OCI-M1 (cell line): ENCODE data around the gene STK38.

Experiments used
- DNase-seq: peaks from one replicate; lab custom pipeline; 2025; lab: John Stamatoyannopoulos, UW

The STK38 gene

GRCh38 chr6:36523451-36523850 is 23.8 kb downstream of the STK38 start:
- no peak for DNase-seq

GRCh38 chr6:36519352-36519751 is 27.9 kb downstream of the STK38 start:
- DNase-seq: no peak

- no peak for DNase-seq
These were observed 29.9 kb downstream of the STK38 start for GRCh38 chr6:36517408-36517807.

GRCh38 chr6:36516988-36517387 is 30.3 kb downstream of the STK38 start:
- DNase-seq: no peak

GRCh38 chr6:36516559-36516958 is 30.7 kb downstream of the STK38 start:
- DNase-seq: no peak

- DNase-seq: no peak
These were observed 31.4 kb downstream of the STK38 start for GRCh38 chr6:36515844-36516243.

- DNase-seq: no peak
These were observed 32.5 kb downstream of the STK38 start for GRCh38 chr6:36514554-36515456.

GRCh38 chr6:36510365-36510764 is 36.9 kb downstream of the STK38 start:
- no peak for DNase-seq

GRCh38 chr6:36508532-36508931 is 38.7 kb downstream of the STK38 start:
- DNase-seq: no peak

GRCh38 chr6:36506611-36507010 is 40.7 kb downstream of the STK38 start:
- no peak for DNase-seq

- no peak for DNase-seq
These were observed 41.3 kb downstream of the STK38 start for GRCh38 chr6:36505744-36506534.

GRCh38 chr6:36504982-36505381 is 42.3 kb downstream of the STK38 start:
- no peak for DNase-seq

GRCh38 chr6:36504181-36504580 is 43.1 kb downstream of the STK38 start:
- no peak for DNase-seq

GRCh38 chr6:36501686-36502085 is 45.6 kb downstream of the STK38 start:
- DNase-seq: no peak

- no peak for DNase-seq
These were observed 47.4 kb downstream of the STK38 start for GRCh38 chr6:36499918-36500317.

- no peak for DNase-seq
These were observed 52.2 kb downstream of the STK38 start for GRCh38 chr6:36495086-36495485.

GRCh38 chr6:36493859-36494258 is 53.4 kb downstream of the STK38 start:
- DNase-seq: no peak

- DNase-seq: no peak
These were observed 54.0 kb downstream of the STK38 start for GRCh38 chr6:36493319-36493718.

- DNase-seq: no peak
These were observed 54.7 kb downstream of the STK38 start for GRCh38 chr6:36492621-36493020.

- no peak for DNase-seq
These were observed 55.2 kb downstream of the STK38 start for GRCh38 chr6:36492092-36492491.

GRCh38 chr6:36491378-36491965 is 55.8 kb downstream of the STK38 start:
- no peak for DNase-seq

- no peak for DNase-seq
These were observed 57.9 kb downstream of the STK38 start for GRCh38 chr6:36489426-36489825.

- no peak for DNase-seq
These were observed 59.1 kb downstream of the STK38 start for GRCh38 chr6:36488221-36488620.
